HG02852 (cell line): Measurements from ENCODE around the gene NOTCH2.

Experiments
- ATAC-seq: cut with Tn5 transposase; IDR thresholded peaks from one replicate; pipeline ENCODE4 v1.9.1; 2021; ENCODE audit warnings: mild to moderate bottlenecking, moderate library complexity; ENCODE audit not compliant: unreplicated experiment

NOTCH2 gene

GRCh38 chr1:119948342-119949214, 120.9 kb downstream of the NOTCH2 start:
- peak; percentile 70 for ATAC-seq

- no peak for ATAC-seq
Measured at GRCh38 chr1:119947468-119947867, 122.0 kb downstream of the NOTCH2 start.

- no peak for ATAC-seq
Measured at GRCh38 chr1:119946724-119947123, 122.7 kb downstream of the NOTCH2 start.

- ATAC-seq, result no peak
Measured at GRCh38 chr1:119943216-119943615, 126.2 kb downstream of the NOTCH2 start.

- ATAC-seq, result no peak
Measured at GRCh38 chr1:119941392-119941791, 128.1 kb downstream of the NOTCH2 start.

- ATAC-seq, result no peak
Measured at GRCh38 chr1:119940697-119941096, 128.8 kb downstream of the NOTCH2 start.

GRCh38 chr1:119937198-119937597, 132.3 kb downstream of the NOTCH2 start:
- ATAC-seq, result no peak

- ATAC-seq, result no peak
Measured at GRCh38 chr1:119935915-119936314, 133.5 kb downstream of the NOTCH2 start.

GRCh38 chr1:119935373-119935772, 134.1 kb downstream of the NOTCH2 start:
- no peak for ATAC-seq

- no peak for ATAC-seq
Measured at GRCh38 chr1:119933397-119933796, 136.1 kb downstream of the NOTCH2 start.

- no peak for ATAC-seq
Measured at GRCh38 chr1:119929643-119930315, 139.7 kb downstream of the NOTCH2 start.

GRCh38 chr1:119926553-119926952, 142.9 kb downstream of the NOTCH2 start:
- no peak for ATAC-seq

GRCh38 chr1:119924948-119925898, 144.2 kb downstream of the NOTCH2 start:
- ATAC-seq, result no peak

- no peak for ATAC-seq
Measured at GRCh38 chr1:119920104-119920968, 149.1 kb downstream of the NOTCH2 start.

- ATAC-seq, result no peak
Measured at GRCh38 chr1:119919241-119919640, 150.2 kb downstream of the NOTCH2 start.

GRCh38 chr1:119918301-119918700, 151.2 kb downstream of the NOTCH2 start:
- no peak for ATAC-seq

- ATAC-seq, result no peak
Measured at GRCh38 chr1:119917304-119918055, 152.0 kb downstream of the NOTCH2 start.

- ATAC-seq, result no peak
Measured at GRCh38 chr1:119915517-119915916, 153.9 kb downstream of the NOTCH2 start.

- ATAC-seq, result no peak
Measured at GRCh38 chr1:119914071-119914470, 155.4 kb downstream of the NOTCH2 start.
